Measurements from ENCODE around the gene EPB41L2. TPM values are rescaled to one million over a fixed set of nuclear protein-coding genes. Genes with fewer than 3 reads are reported as not detected.
"Not testable (repeated sequence)": the region's sequence is repeated elsewhere in the genome, so short reads cannot be mapped to it uniquely, and the experiment has no call there.

The EPB41L2 gene
- 29.2 and 30.8 TPM in 2 replicates for total RNA-seq

DNA sequence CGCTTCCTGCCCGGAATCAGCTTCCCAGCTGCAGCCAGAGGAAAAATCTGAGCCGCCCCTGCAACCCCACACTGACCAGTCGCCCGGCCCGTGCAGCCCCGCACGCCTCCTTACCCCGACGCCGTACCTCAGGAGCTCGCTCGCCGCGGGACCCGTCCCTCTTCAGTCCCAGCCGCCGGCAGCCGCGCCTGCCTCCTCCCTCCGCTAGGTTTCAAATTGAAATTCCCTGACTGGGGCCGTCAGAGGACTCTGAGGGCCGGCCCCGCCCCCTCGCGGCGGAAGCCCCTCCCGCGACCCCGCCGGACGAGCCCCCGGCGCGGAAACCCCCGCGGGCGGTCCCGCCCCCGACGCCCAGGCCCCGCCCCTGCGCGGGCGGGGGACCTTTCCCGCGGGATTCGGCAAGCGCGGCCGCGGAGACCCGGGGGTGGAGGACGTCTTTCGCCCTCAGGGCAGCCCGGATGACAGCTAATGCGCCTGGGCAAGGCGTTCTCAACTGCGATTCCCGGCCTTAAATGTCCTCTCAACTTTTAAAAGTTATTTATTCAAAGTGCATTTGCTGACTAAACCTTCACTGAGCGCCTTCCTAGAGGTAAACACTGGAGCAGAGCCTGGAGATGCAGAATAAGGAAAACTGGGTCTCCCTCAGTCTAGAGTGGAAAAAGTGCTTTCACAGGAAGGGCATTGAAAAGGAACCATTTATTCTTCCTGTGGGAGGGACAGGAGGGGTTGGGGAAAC, at the start of gene EPB41L2:
Gene EPB41L2, minus strand, starts transcription at position 218 of the 736 bp plus-strand sequence. CDS start 106,760 bp downstream, outside the sequence.
- intact Hi-C loops (cut with micrococcal nuclease): loop anchor here (2.0 to 10.0 kb wide), 8 partner anchors 74 to 1568 kb away; partner anchors contain the start of genes MED23 and SAMD3

DNA sequence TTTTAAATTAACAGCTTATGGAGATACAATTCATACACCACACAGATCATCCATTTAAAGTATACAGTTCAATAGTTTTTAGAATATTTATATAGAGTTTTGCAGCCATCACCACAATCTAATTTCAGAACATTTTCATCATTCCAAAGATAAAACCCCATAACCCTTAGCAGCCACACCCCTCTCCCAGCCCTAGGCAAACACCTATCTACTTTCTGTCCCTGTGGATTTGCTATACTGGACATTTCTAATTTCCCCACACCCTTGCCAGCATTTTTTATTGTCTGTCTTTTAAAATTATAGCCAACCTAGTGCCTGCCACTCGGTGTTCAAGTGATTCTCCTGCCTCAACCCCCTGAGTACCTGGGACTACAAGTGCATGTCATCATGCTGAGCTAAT, 49.2 kb upstream of the EPB41L2 start:
- intact Hi-C loops (cut with micrococcal nuclease): no loop called here

DNA sequence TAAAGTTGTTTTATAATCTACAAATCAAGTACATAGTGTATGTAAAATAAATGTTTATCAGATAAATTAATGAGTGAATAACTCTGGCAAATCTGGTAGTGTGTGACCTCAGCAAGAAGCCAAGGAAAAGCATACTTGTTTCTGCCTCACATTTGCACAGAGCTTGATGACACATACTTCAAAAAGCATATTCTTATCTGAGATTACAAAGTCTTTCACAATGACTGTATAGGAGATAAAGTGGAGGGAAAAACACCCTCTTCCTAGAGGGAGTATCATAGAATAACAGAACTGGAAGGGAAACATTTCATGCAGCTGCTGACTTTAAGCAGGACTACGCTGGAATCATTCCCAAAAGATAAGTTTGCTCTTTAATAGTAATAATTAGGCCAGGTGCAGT, 44.1 kb upstream of the EPB41L2 start:
- intact Hi-C loops (cut with micrococcal nuclease): no loop called here

DNA sequence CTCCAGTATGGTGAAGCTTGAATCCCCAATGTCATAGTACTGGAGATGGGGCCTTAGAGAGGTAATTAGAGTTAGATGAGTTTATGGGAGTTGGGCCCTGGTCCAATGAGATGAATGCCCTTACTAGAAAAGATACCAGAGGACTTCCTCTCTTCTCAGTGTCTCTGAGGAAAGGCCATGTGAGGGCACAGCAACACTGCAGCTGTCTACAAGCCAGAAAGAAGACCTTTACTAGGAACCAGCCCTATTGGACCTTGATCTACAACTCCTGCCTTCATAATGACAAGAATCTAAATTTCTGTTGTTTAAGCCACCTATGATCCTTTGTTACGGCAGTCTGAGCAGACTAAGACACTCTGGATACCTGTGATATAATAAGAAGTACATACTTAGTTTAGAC, 40.9 kb upstream of the EPB41L2 start:
- intact Hi-C loops (cut with micrococcal nuclease): no loop called here

DNA sequence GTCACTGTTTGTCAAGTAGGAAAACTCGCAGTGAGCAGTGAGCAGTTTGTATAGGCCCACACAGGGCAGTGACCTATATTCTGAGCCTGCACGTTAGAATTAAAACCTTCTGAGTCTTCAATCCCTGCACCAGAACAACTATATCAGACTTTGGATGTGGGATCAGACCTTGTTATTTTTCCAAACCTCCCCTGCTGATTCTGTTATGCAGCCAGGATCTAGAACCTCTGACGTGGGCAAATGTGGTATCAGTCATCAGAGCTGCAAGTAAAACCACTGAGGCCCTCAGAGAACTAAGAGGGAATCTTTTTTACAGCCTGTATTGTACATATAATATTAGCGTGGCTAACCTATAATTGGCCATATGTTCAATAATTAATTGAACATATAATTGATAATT, 40.3 kb upstream of the EPB41L2 start:
- intact Hi-C loops (cut with micrococcal nuclease): no loop called here

DNA sequence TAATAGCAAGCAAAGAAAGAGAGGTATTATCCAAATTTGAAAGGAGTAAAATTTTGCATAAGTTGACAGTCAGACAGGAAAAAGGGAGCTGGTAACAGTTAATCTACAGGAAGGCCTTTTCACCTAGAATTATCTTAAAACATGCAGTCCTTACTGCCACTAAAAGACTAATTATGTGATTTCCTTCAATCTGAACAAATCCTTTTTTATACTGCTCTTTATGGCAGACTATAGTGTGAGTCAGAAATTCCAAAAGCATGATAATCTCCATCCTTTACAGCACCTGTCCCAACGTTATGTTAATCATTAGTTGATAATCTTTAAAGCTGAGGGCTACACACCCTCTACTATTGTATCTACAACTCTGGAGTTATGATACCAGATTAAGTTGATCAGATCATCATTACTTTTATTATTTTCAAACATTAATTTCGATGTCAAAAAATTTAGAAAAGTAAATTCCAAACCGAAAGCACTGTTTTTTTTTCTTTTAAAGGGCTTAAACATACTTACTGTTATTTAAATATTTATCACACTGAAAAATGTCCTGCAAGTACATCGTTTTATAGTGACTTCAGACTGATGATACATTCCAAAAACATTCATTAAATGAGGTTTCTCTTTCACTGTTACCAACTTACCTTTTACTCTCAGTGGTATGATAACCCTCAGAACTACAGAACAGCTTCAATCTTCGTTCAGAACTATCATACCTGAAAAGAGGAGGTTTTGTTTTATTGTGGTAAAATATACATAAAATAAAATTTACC, 39.1 kb upstream of the EPB41L2 start:
- intact Hi-C loops (cut with micrococcal nuclease): no loop called here

DNA sequence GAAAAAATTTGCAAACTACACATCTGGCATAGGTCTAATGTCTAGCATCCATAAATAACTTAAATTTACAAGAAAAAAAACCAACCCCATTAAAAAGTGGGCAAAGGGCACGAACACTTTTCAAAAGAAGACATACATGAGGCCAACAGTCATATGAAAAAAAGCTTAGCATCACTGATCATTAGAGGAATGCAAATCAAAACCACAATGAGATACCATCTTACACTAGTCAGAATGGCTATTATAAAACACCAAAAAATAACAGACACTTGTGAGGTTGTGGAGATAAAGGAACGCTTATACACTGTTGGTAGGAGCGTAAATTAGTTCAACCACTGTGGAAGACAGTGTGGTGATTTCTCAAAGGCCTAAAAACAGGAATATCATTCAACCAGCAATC, 33.7 kb upstream of the EPB41L2 start:
- intact Hi-C loops (cut with micrococcal nuclease): no loop called here

DNA sequence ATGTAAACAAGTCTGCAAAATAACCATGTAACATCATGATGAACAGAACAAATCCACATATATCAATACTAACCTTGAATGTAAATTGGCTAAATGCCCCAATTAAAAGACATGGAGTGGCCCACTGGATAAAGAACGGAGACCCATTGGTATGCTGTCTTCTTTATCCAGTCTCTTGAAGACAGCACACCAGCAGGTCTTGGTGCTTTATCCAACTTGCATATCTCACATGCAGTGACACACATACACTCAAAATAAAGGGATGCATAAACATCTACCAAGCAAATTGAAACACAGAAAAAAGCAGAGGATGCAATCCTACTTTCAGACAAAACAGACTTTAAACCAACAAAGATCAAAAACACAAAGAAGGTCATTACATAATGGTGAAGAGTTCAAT, 30.3 kb upstream of the EPB41L2 start:
- intact Hi-C loops (cut with micrococcal nuclease): no loop called here

DNA sequence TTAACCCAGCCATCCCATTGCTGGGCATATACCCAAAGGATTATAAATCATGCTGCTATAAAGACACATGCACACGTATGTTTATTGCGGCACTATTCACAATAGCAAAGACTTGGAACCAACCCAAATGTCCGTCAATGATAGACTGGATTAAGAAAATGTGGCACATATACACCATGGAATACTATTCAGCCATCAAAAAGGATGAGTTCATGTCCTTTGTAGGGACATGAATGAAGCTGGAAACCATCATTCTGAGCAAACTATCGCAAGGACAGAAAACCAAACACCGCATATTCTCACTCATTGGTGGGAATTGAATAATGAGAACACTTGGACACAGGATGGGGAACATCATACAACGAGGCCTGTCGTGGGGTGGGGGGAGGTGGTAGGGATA, 28.9 kb upstream of the EPB41L2 start:
- intact Hi-C loops (cut with micrococcal nuclease): not testable (repeated sequence)

DNA sequence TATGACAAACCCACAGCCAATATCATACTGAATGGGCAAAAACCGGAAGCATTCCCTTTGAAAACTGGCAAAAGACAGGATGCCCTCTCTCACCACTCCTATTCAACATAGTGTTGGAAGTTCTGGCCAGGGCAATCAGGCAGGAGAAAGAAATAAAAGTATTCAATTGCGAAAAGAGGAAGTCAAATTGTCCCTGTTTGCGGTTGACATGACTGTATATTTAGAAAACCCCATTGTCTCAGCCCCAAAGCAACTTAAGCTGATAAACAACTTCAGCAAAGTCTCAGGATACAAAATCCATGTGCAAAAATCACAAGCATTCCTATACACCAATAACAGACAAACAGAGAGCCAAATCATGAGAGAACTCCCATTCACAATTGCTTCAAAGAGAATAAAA, 27.3 kb upstream of the EPB41L2 start:
- intact Hi-C loops (cut with micrococcal nuclease): not testable (repeated sequence)

DNA sequence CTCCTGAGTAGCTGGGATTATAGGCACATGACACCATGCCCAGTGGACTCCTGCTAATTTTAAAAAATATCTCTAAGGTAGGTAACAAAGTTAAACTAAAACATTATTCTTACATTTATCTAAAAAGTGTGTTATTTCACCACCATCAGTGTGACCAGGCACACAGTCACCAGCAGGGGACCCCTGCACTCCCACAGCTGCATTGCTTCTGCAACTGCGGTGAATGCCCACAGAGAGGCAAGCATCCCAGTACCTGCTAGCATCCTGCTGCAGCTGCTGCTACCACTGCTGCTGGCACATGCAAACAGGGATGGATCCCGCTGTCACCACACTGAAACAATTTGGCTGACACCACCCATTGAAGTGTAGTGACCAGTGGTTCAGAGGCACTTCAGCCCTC, 21.9 kb upstream of the EPB41L2 start:
- intact Hi-C loops (cut with micrococcal nuclease): no loop called here

DNA sequence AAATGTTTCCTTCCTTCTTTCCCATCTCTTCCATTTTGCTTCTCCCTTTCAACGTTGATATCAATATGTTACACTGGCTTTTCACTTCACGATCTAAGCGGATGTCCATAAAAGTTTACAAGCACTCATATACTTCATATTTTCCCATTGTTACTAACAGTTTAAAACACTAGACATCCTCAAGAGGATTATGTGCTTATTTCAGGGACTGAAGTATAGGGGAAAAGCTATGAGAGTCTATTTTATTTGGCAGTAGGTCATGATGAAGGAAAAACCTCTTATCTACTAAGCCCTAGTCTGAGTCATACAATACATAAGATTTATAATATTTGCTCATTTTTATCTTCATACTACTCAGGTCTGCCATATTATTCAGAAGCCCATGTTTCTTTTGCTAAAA, 20.6 kb upstream of the EPB41L2 start:
- intact Hi-C loops (cut with micrococcal nuclease): no loop called here

DNA sequence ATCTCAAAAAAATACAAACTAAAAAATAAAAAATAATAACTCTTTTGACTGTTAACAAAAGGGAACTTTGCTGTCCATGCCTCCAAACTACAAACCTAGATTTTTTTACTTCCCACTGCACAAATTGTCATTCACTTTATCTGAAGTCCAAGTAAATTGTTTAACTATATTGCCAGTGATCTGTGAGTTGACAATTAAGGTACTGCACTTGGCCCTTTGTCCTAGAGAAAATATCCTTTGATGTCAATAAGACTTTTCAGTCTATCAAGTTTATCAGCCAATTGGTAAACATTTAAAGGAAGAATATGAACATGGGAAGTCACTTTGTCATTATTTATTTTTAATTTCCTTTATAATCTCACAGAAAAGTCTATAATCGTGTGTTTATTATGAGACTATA, 19.3 kb upstream of the EPB41L2 start:
- intact Hi-C loops (cut with micrococcal nuclease): no loop called here

DNA sequence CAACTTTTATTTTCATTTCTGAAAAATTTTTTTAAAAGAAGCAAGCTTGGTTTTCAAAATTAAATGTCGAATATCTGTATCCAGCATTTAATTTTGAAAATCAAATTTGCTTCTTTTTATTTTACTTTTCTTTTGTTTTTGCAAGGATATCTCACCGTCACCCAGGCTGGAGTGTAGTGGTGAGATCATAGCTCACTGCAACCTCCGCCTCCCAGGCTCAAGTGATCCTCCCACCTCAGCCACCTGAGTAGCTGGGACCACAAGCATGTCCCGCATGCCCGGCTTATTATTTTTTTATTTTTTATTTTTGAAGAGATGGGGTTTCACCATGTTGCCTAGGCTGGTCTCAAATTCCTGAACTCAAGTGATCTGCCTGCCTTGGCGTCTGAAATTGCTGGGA, 17.0 kb upstream of the EPB41L2 start:
- intact Hi-C loops (cut with micrococcal nuclease): no loop called here

DNA sequence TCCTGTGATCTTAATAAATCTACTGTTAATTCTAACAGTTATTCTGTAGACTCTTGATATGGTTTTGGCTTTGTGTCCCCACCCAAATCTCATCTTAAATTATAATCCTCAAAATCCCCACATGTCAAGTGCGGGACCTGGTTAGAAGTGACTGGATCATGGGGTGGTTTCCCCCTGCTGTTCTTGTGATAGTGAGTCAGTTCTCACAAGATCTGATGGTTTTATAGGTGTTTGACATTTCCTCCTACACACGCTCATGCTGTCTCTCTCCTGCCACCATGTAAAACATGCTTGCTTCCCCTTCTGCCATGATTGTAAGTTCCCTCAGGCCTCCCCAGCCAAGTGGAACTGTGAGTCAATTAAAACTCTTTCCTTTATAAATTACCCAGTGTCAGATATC, 10.5 kb upstream of the EPB41L2 start:
- intact Hi-C loops (cut with micrococcal nuclease): no loop called here

DNA sequence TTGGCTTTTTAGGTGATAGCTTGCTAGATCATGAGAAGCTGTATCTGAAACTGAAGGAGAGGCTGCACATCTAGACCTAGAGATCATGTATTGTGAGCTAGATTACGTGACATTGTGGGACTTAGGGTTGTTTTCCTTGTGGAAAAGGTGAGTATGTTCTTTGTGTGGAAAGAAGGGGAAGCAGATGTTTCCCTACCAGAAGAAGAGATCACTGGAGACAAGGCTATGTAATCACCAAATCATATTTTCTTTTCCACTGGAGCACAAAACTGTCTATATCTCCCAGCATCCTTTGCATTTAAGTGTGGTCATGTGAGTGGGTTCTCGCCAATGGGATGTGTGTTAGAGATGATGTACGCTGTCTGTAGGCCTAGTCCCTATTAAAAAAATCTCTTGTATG, 7.0 kb upstream of the EPB41L2 start:
- intact Hi-C loops (cut with micrococcal nuclease): no loop called here

DNA sequence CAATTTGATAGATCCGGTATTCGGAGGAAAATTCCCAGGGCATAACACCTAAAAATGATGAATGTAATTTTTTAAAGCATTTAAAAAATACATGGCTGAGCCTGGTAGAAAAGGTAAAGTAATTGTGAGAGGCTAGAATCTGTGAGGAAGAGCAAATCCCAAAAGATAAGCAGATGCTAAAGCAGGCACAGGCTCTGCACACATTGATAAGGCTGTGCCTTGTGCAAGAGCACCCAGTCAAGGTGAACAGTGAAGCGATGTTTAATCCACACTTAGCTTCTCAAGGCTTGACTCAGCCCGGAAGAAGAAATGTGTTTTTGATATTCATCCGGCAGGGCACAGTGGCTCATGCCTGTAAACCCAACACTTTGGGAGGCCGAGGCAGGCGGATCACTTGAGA, 5.1 kb upstream of the EPB41L2 start:
- intact Hi-C loops (cut with micrococcal nuclease): loop anchor here (10.0 kb wide), 1 partner anchor 1573 kb away; no protein-coding TSS in a partner anchor

DNA sequence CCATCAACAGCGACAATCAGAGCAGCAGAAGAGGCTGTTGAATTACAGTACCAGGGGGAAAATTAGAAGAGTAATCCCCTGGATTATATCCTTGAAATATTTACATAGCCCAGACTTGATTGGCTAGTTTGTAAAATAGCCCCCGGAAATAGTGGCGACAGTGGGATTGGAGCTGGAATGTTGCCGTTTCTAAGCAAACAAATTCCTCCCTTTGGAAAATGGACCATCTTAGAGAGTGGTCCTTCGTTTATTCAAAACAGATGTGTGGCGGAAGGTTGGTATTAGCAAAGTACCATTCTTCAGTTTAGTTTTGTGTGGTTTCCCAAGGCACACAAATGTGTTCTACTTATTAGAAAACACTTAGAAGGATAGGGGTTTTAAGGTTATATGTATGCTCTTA, 4.5 kb upstream of the EPB41L2 start:
- intact Hi-C loops (cut with micrococcal nuclease): loop anchor here (10.0 kb wide), 1 partner anchor 1573 kb away; no protein-coding TSS in a partner anchor

DNA sequence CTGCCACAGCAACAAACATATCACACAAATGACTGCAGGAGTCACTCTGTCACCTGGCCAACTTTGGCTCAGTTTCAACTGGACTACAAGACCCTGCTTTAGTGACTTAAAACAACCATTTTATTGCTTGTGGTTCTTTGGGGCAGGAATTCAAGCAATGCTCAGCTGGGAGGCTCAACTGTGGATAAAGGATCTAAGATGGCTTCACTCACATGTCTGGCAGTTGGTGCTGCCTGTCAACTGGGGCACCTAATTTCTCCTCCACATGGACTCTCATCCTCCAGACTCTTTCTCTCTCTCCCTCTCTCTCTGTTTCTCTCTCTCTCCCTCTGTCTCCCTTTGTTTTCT, 2.8 kb upstream of the EPB41L2 start:
- intact Hi-C loops (cut with micrococcal nuclease): loop anchor here (10.0 kb wide), 1 partner anchor 1571 kb away; no protein-coding TSS in a partner anchor

DNA sequence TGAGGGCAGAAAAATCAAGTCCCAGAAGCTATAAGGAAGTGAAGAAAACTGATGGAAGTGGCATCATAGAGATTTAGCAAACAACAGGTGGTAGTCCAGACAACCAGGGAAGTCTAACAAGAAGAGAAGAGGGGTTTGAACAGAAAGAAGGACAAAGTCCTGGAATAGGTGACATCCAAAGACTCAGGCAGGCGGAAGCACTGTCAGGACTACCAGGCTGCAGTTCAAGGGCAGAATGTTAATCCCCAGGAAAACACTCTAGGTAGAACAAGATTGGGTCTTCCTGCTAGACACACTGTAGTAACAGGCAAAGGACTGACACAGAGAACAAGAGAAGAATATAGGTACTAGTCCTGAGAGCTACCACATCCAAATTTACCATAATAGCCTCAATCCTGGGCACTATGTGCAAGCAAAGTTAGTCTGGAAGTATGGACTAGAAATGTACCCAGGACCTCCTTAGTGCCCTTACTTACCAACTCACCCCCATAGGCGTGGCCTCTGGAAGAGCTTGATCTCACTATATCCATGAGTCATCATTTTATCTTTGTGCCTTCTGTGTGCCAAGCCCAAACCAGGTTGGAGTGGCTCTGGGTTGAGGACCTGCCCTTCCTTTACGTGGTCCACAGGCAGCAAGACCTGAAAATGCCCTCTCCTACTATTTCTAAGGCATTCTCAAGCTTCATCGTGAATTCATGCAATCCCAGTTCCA, 2.2 kb upstream of the EPB41L2 start:
- intact Hi-C loops (cut with micrococcal nuclease): loop anchor here (10.0 kb wide), 1 partner anchor 1570 kb away; no protein-coding TSS in a partner anchor

DNA sequence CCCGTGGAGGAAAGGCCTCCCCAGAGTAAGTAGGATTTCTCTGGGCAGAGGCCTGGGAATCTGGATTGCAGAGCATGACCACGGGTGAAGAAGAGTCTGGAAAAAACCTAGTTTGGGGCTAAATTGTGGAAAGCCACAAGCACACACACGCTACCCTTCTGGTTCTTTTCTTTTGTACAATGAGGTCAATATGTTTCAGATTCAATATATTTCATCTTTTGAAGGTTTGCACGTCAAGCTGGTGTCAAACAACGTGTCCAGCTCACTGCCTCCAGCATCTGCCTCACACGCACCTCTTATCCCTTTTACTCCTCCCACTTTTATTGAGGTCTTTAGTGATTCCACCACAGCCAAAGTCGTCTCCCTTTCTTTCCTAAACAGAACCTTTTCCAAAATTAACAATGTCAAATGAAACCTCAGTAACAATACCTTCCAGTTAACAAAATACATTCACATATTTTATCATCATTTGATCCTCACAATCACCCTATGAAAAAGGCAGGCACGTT, 773 bp upstream of the EPB41L2 start:
- intact Hi-C loops (cut with micrococcal nuclease): loop anchor here (2.0 to 10.0 kb wide), 8 partner anchors 73 to 1569 kb away; partner anchors contain the start of genes MED23 and SAMD3
